Keratinocyte (primary cell): Measurements from ENCODE around the gene DHX35.

Source experiments
- CTCF ChIP-seq, 3 experiments: IDR thresholded peaks in 1 of 3; conservative IDR thresholded peaks in 1 of 3; optimal IDR thresholded peaks in 1 of 3; 2 replicates in 2 of 3; 3 replicates in 1 of 3; pipeline versions ENCODE3 to v1.5.1; 2011; ENCODE audit warnings: low read length in 3 of 3, mild to moderate bottlenecking in 3 of 3, moderate library complexity in 2 of 3, control low read depth in 1 of 3, inconsistent platforms in 1 of 3; ENCODE audit not compliant: insufficient read depth in 2 of 3; ENCODE audit errors: extremely low read depth in 1 of 3
- EZH2 ChIP-seq: IDR thresholded peaks from one replicate; pipeline ENCODE4 v1.6.1; 2012; ENCODE audit warnings: inconsistent platforms, mild to moderate bottlenecking, low read length, moderate library complexity

GRCh38 chr20:39072653-39073052 lies 110.5 kb downstream of the DHX35 start:
- no peak for TF ChIP-seq EZH2
- TF ChIP-seq CTCF (optimal IDR thresholded peaks at IDR 0.05 in 1 of 3, IDR thresholded peaks at IDR 0.05 in 1 of 3, conservative IDR thresholded peaks at IDR 0.05 in 1 of 3; ENCODE audit: extremely low read depth in 1 of 3, insufficient read depth in 2 of 3, low read length in 3 of 3): no peak
